GM12874 (cell line): Measurements from ENCODE around the gene NEBL.

ENCODE experiments used
- CTCF ChIP-seq: IDR thresholded peaks from 2 replicates; pipeline ENCODE4 v1.5.1; 2011; ENCODE audit warnings: low read depth, mild to moderate bottlenecking, control low read depth, low read length, moderate library complexity; ENCODE audit not compliant: insufficient read depth

Gene NEBL

DNA sequence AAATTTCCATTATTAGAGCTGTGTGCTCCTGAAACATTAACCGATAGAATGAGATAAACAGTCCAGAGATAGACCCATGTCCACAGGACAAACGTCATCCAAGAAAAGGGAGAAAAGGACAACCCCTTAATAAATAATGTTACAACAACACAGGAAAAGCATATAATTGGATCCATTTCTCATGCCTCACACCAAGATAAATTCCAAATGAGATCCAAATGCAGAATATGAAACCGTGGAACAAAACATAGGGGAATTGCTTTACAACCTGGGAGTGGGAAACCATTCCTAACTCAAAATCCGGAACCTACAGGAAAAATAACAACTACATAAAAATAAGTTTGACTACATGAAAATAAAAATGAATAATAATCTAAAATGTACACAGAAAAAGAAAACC is 22.4 kb upstream of the NEBL start:
- TF ChIP-seq CTCF, result no peak

GRCh38 chr10:20916976-20917375 is 19.9 kb upstream of the NEBL start:
- no peak for TF ChIP-seq CTCF

GRCh38 chr10:20912969-20913368 is 15.9 kb upstream of the NEBL start:
- no peak for TF ChIP-seq CTCF

- no peak for TF ChIP-seq CTCF
Measured at GRCh38 chr10:20911626-20912025, 14.5 kb upstream of the NEBL start.

DNA sequence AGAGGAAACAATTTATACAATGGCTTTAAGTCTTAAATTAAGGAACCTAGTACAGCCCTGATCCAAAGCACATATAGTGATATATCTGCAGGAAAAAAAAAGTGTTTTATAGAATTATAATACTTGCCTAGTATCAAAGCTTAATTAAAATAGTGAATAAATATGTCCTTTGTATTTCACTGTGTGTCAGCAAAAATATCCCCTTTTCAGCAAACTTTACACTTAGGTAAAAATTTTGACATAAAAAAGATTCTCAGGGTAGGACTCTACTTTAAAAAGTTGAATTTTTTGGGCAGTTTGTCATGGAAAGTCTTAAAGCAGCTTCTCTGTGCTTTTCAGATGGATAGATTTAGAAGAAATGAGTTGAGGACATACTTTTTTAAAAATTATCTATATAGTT is 12.7 kb upstream of the NEBL start:
- no peak for TF ChIP-seq CTCF

DNA sequence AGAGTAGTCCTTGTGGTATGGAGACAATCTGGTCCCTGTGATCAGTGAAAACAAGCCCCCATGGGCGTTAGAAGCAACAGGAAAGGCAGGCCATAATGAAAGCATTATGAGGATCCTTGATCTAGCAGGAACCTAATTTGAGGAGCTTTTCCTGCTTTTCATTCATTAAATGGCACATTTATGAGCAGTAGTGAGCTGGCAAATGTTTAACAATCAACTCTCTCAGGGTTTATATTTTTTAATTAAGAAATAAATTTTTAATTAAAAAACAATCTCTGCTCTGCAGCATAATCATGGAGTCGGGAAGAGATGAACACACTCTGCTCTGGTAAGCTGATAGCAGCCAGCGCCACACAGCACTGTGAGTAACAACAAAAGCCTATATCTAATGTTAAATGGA is 11.3 kb upstream of the NEBL start:
- no peak for TF ChIP-seq CTCF

DNA sequence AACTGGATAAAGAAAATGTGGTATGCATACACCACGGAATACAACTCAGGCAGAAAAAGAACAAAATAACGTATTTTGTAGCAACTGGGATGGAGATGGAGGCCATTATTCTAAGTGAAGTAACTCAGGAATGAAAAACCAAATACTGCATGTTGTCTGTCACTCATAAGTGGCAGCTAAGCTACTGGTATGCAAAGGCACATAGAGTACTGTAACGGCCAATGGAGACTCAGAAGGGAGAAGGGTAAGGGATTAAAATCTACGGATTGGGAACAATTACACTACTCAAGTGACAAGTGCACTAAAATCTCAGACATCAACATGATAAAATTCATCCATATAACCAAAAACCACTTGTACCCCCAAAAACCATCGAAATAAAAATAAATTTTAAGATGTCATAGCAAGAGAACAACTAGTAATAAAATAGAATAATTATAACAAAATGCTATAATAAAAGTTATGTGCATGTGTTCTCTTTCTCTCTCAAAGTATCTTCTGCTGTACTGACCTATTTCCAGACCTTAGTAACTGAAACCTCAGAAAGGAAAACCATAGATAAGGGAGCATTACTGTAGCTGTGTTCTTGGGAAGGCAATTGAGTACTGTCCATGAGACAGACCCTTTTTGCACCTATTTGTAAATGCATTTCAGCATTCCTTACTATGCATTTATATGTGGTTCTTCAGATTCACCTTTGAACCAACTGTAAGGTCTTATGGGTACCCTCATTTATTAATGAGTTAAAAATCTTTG is 6.7 kb upstream of the NEBL start:
- no peak for TF ChIP-seq CTCF
